Trophoblast cell (in vitro differentiated cells and primary cell): ENCODE measurements around the gene TMCC1.
A peak's percentile ranks its signal among the peaks of the same experiment; 100 is the strongest.

ENCODE experiments used
- DNase-seq, 2 donors: peaks; one replicate each; pipeline ENCODE4 v3.0.0-alpha.2; 2016
- H2AFZ ChIP-seq: 2 replicates; pipeline ENCODE4 v1.6.1; 2013; ENCODE audit warnings: low read length, moderate library complexity, mild to moderate bottlenecking; ENCODE audit not compliant: insufficient read depth, poor library complexity
- H2AK5ac ChIP-seq: 2 replicates; pipeline ENCODE4 v1.6.1; 2013; ENCODE audit warnings: mild to moderate bottlenecking, low read length
- H2BK120ac ChIP-seq: 2 replicates; pipeline ENCODE4 v1.6.1; 2013; ENCODE audit warnings: low read length, mild to moderate bottlenecking, moderate library complexity; ENCODE audit not compliant: insufficient read depth, poor library complexity
- H2BK12ac ChIP-seq: 2 replicates; pipeline ENCODE4 v1.6.1; 2013; ENCODE audit warnings: mild to moderate bottlenecking, low read length, moderate library complexity
- H2BK5ac ChIP-seq: 2 replicates; pipeline ENCODE4 v1.6.1; 2013; ENCODE audit warnings: low read length, low read depth, moderate library complexity, mild to moderate bottlenecking; ENCODE audit not compliant: poor library complexity
- H3K14ac ChIP-seq: 2 replicates; pipeline ENCODE4 v1.6.1; 2013; ENCODE audit warnings: mild to moderate bottlenecking, low read length
- H3K18ac ChIP-seq: 2 replicates; pipeline ENCODE4 v1.6.1; 2013; ENCODE audit warnings: mild to moderate bottlenecking, low read length
- H3K23ac ChIP-seq: 2 replicates; pipeline ENCODE4 v1.6.1; 2013; ENCODE audit warnings: low read length
- H3K27ac ChIP-seq: 2 replicates; pipeline ENCODE4 v1.5.1; 2013; ENCODE audit warnings: low read depth, mild to moderate bottlenecking, inconsistent platforms, low read length, moderate library complexity
- H3K27me3 ChIP-seq: 2 replicates; pipeline ENCODE4 v1.6.1; 2013; ENCODE audit warnings: inconsistent platforms, mild to moderate bottlenecking, low read length, moderate library complexity; ENCODE audit not compliant: insufficient read depth
- H3K36me3 ChIP-seq, 2 experiments: 1 replicate in 1 of 2; 2 replicates in 1 of 2; pipeline ENCODE4 v1.6.1; 2013; ENCODE audit warnings: low read length in 2 of 2, mild to moderate bottlenecking in 2 of 2, moderate library complexity in 1 of 2; ENCODE audit not compliant: insufficient read depth in 2 of 2, control insufficient read depth in 1 of 2
- H3K4ac ChIP-seq: 2 replicates; pipeline ENCODE4 v1.6.1; 2013; ENCODE audit warnings: low read depth, mild to moderate bottlenecking, low read length, moderate library complexity
- H3K4me1 ChIP-seq, 2 experiments: 1 replicate in 1 of 2; 2 replicates in 1 of 2; pipeline ENCODE4 v1.6.1; 2013; ENCODE audit warnings: low read length in 2 of 2, mild to moderate bottlenecking in 2 of 2, moderate library complexity in 1 of 2; ENCODE audit not compliant: insufficient read depth in 2 of 2, control insufficient read depth in 1 of 2
- H3K4me2 ChIP-seq: 2 replicates; pipeline ENCODE4 v1.6.1; 2013; ENCODE audit warnings: inconsistent platforms, mild to moderate bottlenecking, low read length, moderate library complexity
- H3K4me3 ChIP-seq: 2 replicates; pipeline ENCODE4 v1.5.1; 2013; ENCODE audit warnings: mild to moderate bottlenecking, low read depth, low read length, inconsistent platforms
- H3K79me1 ChIP-seq: one replicate; pipeline ENCODE4 v1.6.1; 2013; ENCODE audit warnings: low read length
- H3K79me2 ChIP-seq: 2 replicates; pipeline ENCODE4 v1.6.1; 2013; ENCODE audit warnings: low read length, mild to moderate bottlenecking; ENCODE audit not compliant: control insufficient read depth, insufficient read depth, poor library complexity
- H3K9ac ChIP-seq: 2 replicates; pipeline ENCODE4 v1.6.1; 2013; ENCODE audit warnings: mild to moderate bottlenecking, low read length
- H3K9me3 ChIP-seq: 2 replicates; pipeline ENCODE4 v1.6.1; 2013; ENCODE audit warnings: low read depth, mild to moderate bottlenecking, control low read depth, inconsistent platforms, low read length; ENCODE audit not compliant: insufficient read depth
- H4K12ac ChIP-seq: 2 replicates; pipeline ENCODE4 v1.6.1; 2013; ENCODE audit warnings: low read depth, mild to moderate bottlenecking, low read length, moderate library complexity
- H4K8ac ChIP-seq: 2 replicates; pipeline ENCODE4 v1.6.1; 2013; ENCODE audit warnings: low read depth, mild to moderate bottlenecking, low read length, moderate library complexity
- H4K91ac ChIP-seq: one replicate; pipeline ENCODE4 v1.6.1; 2013; ENCODE audit warnings: low read depth, mild to moderate bottlenecking, low read length, moderate library complexity
- WGBS: extraction: QIAGEN DNeasy Blood & Tissue Kit; methylation state at CpG from one replicate; pipeline ENCODE4 v1.1.7; 2013; ENCODE audit warnings: missing lambda C conversion rate; ENCODE audit not compliant: insufficient read length, insufficient coverage; ENCODE audit errors: extremely low coverage; 5-methylcytosine and 5-hydroxymethylcytosine counted together

Gene TMCC1

DNA sequence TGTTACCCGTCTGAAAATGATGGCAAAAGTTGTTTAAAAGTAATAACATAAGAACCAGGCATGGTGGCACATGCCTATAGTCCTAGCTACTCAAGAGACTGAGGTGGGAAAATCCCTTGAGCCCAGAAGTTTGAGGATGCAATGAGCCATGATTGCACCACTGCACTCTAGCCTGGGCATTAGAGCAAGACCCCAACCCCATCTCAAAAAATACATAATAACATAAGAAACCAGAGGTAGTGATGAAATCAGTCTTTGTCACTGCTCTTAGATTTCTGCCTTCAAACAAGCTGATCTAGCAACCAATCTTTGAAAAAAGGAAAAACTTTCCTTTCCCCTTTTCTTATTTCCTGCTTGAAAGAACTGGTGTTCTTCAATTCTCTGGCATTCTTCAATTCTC, 71.3 kb downstream of the TMCC1 start:
- Histone ChIP-seq H2AK5ac (no peak overlapping the region), H2BK120ac (no peak overlapping the region), H3K4ac (no peak overlapping the region), H3K14ac (no peak overlapping the region), H3K9me3 (no peaks in the 10 kb centered on the region), H4K91ac (no peak overlapping the region), H2BK5ac (no peak overlapping the region), H3K27ac (peak overlapping the region; percentile 14), H3K23ac (no peak overlapping the region), H3K27me3 (no peaks in the 10 kb centered on the region), H2BK12ac (no peak overlapping the region), H3K4me1 (peaks cover 0 to 2% of the 10 kb centered on the region in 2 experiments), H3K9ac (no peak overlapping the region), H3K4me2 (no peak overlapping the region), H3K79me2 (no peaks in the 10 kb centered on the region), H4K12ac (no peak overlapping the region), H3K4me3 (no peak overlapping the region), H3K18ac (no peak overlapping the region), H2AFZ (no peak overlapping the region), H4K8ac (no peak overlapping the region), H3K79me1 (no peaks in the 10 kb centered on the region), H3K36me3 (peaks cover 2 to 3% of the 10 kb centered on the region in 2 experiments)
- WGBS = no CpG with 5 or more reads among the region's 1 CpG
- peak in 1 of 2 donors; percentile 15 for DNase-seq

DNA sequence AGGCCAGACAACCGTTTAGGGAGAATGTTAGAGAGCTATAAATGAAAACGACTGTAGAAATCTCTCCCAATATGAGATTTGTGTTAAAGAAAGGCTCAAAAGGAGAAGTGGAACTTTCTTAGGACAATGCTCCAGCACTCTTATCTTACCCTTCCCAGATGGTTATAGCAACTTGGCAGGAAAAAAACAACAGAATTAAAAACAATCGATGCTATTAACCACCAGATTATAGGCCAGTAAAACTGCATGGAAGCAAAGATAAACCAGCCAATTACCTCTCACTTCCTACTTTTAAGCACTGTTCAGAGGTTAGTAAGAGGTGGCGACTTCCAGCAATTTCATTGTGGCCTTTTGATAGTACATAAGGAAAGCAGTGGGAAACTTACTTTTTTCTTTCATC, 72.9 kb downstream of the TMCC1 start:
- Histone ChIP-seq H3K9me3 (no peaks in the 10 kb centered on the region), H3K14ac (no peak overlapping the region), H4K91ac (no peak overlapping the region), H3K18ac (no peak overlapping the region), H2BK5ac (no peak overlapping the region), H2BK12ac (no peak overlapping the region), H4K12ac (no peak overlapping the region), H3K4me2 (no peak overlapping the region), H4K8ac (no peak overlapping the region), H3K4me1 (peaks cover 0 to 2% of the 10 kb centered on the region in 2 experiments), H2BK120ac (no peak overlapping the region), H3K9ac (no peak overlapping the region), H3K4ac (no peak overlapping the region), H3K36me3 (peaks cover 2 to 4% of the 10 kb centered on the region in 2 experiments), H3K23ac (no peak overlapping the region), H3K79me1 (no peaks in the 10 kb centered on the region), H3K27ac (no peak overlapping the region), H3K27me3 (no peaks in the 10 kb centered on the region), H2AK5ac (no peak overlapping the region), H3K4me3 (no peak overlapping the region), H3K79me2 (no peaks in the 10 kb centered on the region), H2AFZ (no peak overlapping the region)
- WGBS = no CpG with 5 or more reads among the region's 4 CpGs
- DNase-seq = no peak

DNA sequence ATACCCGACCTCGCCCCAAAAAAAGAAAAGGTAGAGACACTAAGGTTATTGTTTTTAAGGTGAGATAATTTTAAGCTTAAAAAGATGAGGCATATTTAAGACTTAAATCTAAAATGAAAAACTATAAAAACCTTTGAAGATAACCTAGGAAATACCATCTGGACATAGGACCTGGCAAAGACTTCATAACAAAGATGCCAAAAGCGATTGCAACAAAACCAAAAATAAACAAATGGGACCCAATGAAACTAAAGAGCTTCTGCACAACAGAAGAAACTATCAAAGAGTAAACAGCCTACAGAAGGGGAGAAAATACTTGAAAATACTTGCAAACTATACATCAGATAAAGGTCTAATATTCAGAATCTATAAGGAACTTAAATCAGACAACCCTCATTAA, 80.9 kb downstream of the TMCC1 start:
- Histone ChIP-seq H3K27me3 (no peaks in the 10 kb centered on the region), H3K79me2 (no peaks in the 10 kb centered on the region), H2AFZ (no peak overlapping the region), H4K91ac (no peak overlapping the region), H3K4me1 (no peaks in the 10 kb centered on the region), H3K27ac (no peak overlapping the region), H3K79me1 (no peaks in the 10 kb centered on the region), H3K4me2 (no peak overlapping the region), H3K14ac (no peak overlapping the region), H3K36me3 (peaks cover 1 to 2% of the 10 kb centered on the region in 2 experiments), H2BK12ac (no peak overlapping the region), H3K4me3 (no peak overlapping the region), H4K12ac (no peak overlapping the region), H3K9ac (no peak overlapping the region), H2BK120ac (no peak overlapping the region), H4K8ac (no peak overlapping the region), H2BK5ac (no peak overlapping the region), H2AK5ac (no peak overlapping the region), H3K9me3 (no peaks in the 10 kb centered on the region), H3K23ac (no peak overlapping the region), H3K18ac (no peak overlapping the region), H3K4ac (no peak overlapping the region)
- WGBS = no CpG with 5 or more reads among the region's 3 CpGs
- DNase-seq = no peak

DNA sequence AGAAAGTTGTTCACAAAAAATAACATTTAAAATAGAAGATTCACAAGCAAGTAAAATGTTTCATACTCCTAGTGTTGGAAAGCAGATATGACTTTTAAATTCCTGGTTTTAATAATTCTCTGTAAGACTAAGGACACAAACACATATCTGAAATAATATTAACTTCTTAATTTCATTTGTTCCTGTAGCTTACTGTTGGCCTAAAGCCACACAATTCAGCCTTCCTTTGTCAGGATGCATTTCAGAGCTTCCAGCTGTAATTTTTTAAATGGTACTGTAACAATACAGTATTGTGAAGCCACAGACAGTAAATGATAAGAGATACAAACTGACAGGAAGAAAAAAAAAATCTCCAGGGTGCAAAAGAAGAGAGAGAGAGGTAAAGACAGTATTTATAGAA, 84.2 kb downstream of the TMCC1 start:
- Histone ChIP-seq H4K91ac (no peak overlapping the region), H3K23ac (no peak overlapping the region), H4K12ac (no peak overlapping the region), H4K8ac (no peak overlapping the region), H2AK5ac (no peak overlapping the region), H3K4me1 (no peaks in the 10 kb centered on the region), H3K9ac (no peak overlapping the region), H2BK5ac (no peak overlapping the region), H3K36me3 (no peaks in the 10 kb centered on the region), H3K79me1 (no peaks in the 10 kb centered on the region), H2BK120ac (no peak overlapping the region), H3K14ac (no peak overlapping the region), H3K27me3 (no peaks in the 10 kb centered on the region), H3K18ac (no peak overlapping the region), H3K79me2 (no peaks in the 10 kb centered on the region), H3K27ac (no peak overlapping the region), H3K4ac (no peak overlapping the region), H2BK12ac (no peak overlapping the region), H2AFZ (no peak overlapping the region), H3K4me3 (no peak overlapping the region), H3K4me2 (no peak overlapping the region), H3K9me3 (no peaks in the 10 kb centered on the region)
- no peak for DNase-seq
